Measurements from ENCODE around the gene NKX1-1.
A peak's percentile ranks its signal among the peaks of the same experiment; 100 is the strongest.

DNA sequence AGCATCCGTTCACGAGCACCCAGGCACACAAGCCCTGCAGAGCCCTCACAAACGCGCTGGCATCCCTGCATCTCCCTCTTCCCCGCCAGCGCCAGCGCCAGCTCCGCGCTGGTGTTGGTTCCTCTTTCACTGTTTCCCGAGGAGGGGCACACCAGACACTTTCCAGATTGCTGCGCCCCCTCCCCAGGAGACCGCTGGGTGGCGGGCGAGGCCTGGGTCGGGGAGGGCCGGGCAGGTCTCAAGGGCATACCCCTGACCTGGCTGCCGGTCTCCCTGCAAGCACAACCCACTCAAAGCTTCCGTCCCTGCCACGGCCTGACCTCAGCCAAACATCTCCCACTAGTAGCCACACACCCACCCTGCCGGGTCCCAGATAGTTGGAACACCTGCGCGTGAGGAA is 2.2 kb upstream of the NKX1-1 start:
- peak; percentile 64 for TF ChIP-seq EZH2phosphoT487 (IDR thresholded peaks at IDR 0.05; ENCODE audit: unreplicated experiment)
- TF ChIP-seq, protein P1, sequence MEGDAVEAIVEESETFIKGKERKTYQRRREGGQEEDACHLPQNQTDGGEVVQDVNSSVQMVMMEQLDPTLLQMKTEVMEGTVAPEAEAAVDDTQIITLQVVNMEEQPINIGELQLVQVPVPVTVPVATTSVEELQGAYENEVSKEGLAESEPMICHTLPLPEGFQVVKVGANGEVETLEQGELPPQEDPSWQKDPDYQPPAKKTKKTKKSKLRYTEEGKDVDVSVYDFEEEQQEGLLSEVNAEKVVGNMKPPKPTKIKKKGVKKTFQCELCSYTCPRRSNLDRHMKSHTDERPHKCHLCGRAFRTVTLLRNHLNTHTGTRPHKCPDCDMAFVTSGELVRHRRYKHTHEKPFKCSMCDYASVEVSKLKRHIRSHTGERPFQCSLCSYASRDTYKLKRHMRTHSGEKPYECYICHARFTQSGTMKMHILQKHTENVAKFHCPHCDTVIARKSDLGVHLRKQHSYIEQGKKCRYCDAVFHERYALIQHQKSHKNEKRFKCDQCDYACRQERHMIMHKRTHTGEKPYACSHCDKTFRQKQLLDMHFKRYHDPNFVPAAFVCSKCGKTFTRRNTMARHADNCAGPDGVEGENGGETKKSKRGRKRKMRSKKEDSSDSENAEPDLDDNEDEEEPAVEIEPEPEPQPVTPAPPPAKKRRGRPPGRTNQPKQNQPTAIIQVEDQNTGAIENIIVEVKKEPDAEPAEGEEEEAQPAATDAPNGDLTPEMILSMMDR (conservative IDR thresholded peaks at IDR 0.05; ENCODE audit: low read depth in 2 of 2) = peak; percentile 38 to 69
